HepG2 (cell line): ENCODE data around the gene MICB. TPM values are rescaled to one million over a fixed set of nuclear protein-coding genes. Genes with fewer than 3 reads are reported as not detected.

Experiments
- ATF1 ChIP-seq: IDR thresholded peaks from 2 replicates; pipeline ENCODE4 v1.6.1; 2016; ENCODE audit warnings: mild to moderate bottlenecking, control low read depth
- EP300 ChIP-seq, 3 experiments: sonication (generic) in 1 of 3; formaldehyde crosslinking in 1 of 3; IDR thresholded peaks; 2 replicates each; pipeline versions ENCODE4 v1.5.1 to v1.6.1; 2011 to 2020; ENCODE audit warnings: low read depth in 2 of 3, low read length in 2 of 3, borderline replicate concordance in 1 of 3, improper control_type of control experiment in 1 of 3, mild to moderate bottlenecking in 1 of 3, missing genetic modification reagents in 1 of 3, moderate library complexity in 1 of 3
- HOXA5 ChIP-seq: sonication (generic); formaldehyde crosslinking; IDR thresholded peaks from 2 replicates; pipeline ENCODE4 v1.4.0; 2020; ENCODE audit warnings: missing genetic modification reagents
- KMT2B ChIP-seq: IDR thresholded peaks from 2 replicates; pipeline ENCODE4 v1.6.1; 2016; ENCODE audit warnings: missing genetic modification reagents, missing compliant biosample characterization
- MXD1 ChIP-seq: sonication (generic); formaldehyde crosslinking; IDR thresholded peaks from 2 replicates; pipeline ENCODE4 v1.4.0; 2020; ENCODE audit warnings: mild to moderate bottlenecking, missing genetic modification reagents
- MYC ChIP-seq: sonication (generic); formaldehyde crosslinking; IDR thresholded peaks from 2 replicates; pipeline ENCODE4 v1.9.0; 2021; ENCODE audit warnings: missing genetic modification reagents, borderline replicate concordance
- NFYB ChIP-seq: sonication (generic); formaldehyde crosslinking; IDR thresholded peaks from 2 replicates; pipeline ENCODE4 v1.4.0; 2020; ENCODE audit warnings: missing genetic modification reagents
- NR1H2 ChIP-seq: sonication (generic); formaldehyde crosslinking; IDR thresholded peaks from 2 replicates; pipeline ENCODE4 v1.8.1; 2022; ENCODE audit warnings: low read depth, missing genetic modification reagents, borderline replicate concordance
- PLRG1 ChIP-seq: fragments of 450-650 bp; conservative IDR thresholded peaks from 2 replicates; pipeline ENCODE4 v1.6.1; 2016
- RFXANK ChIP-seq: IDR thresholded peaks from 2 replicates; pipeline ENCODE4 v1.6.1; 2016
- TBX2 ChIP-seq: sonication (generic); formaldehyde crosslinking; IDR thresholded peaks from 2 replicates; pipeline ENCODE4 v1.5.0; 2020; ENCODE audit warnings: missing genetic modification reagents, mild to moderate bottlenecking, borderline replicate concordance
- TRAFD1 ChIP-seq: sonication (generic); formaldehyde crosslinking; IDR thresholded peaks from 2 replicates; pipeline ENCODE4 v1.5.1; 2020; ENCODE audit warnings: missing genetic modification reagents, mild to moderate bottlenecking, borderline replicate concordance
- ZNF768 ChIP-seq: sonication (generic); formaldehyde crosslinking; IDR thresholded peaks from 2 replicates; pipeline ENCODE4 v1.4.0; 2020; ENCODE audit warnings: missing genetic modification reagents
- ZNF839 ChIP-seq: sonication (generic); formaldehyde crosslinking; IDR thresholded peaks from 2 replicates; pipeline ENCODE4 v1.4.0; 2020; ENCODE audit warnings: missing genetic modification reagents, mild to moderate bottlenecking, borderline replicate concordance
- polyA plus RNA-seq, 8 experiments: library from polyadenylated mRNA; depleted of rRNA in 3 of 8; stranded (reverse) in 7 of 8; unstranded in 1 of 8; fragments of >200 nt; fragmentation: Illumina TruSeq in 4 of 8; extraction: Trizol in 4 of 8; gene quantifications; 2 replicates each; pipeline versions ENCODE4 v1.2.1 to v1.2.3, GENCODE V29; 2011 to 2016; ENCODE audit warnings: low read depth in 4 of 8, missing spikeins in 1 of 8, mixed read lengths in 1 of 8; ENCODE audit not compliant: insufficient read depth in 1 of 8
- total RNA-seq, 5 experiments: library from RNA; depleted of rRNA; stranded (reverse); fragments of >200 nt; fragmentation: Illumina TruSeq; extraction: Trizol; gene quantifications; 2 replicates each; pipeline ENCODE4 v1.2.3, GENCODE V29; 2016; ENCODE audit warnings: low read depth in 1 of 5
- TF ChIP-seq, protein P1 (sequence below): sonication (generic); formaldehyde crosslinking; IDR thresholded peaks from 2 replicates; pipeline ENCODE4 v1.5.1; 2020; ENCODE audit warnings: missing genetic modification reagents, mild to moderate bottlenecking, borderline replicate concordance
- TF ChIP-seq, protein P2 (sequence below): sonication (generic); formaldehyde crosslinking; IDR thresholded peaks from 2 replicates; pipeline ENCODE4 v1.5.0; 2020; ENCODE audit warnings: missing genetic modification reagents
- TF ChIP-seq, protein P3 (sequence below): sonication (generic); formaldehyde crosslinking; IDR thresholded peaks from 2 replicates; pipeline ENCODE4 v1.4.0; 2020; ENCODE audit warnings: missing genetic modification reagents, mild to moderate bottlenecking, borderline replicate concordance
- TF ChIP-seq, protein P4 (sequence below): sonication (generic); formaldehyde crosslinking; IDR thresholded peaks from 2 replicates; pipeline ENCODE4 v1.4.0; 2020; ENCODE audit warnings: missing genetic modification reagents, low read depth, mild to moderate bottlenecking, borderline replicate concordance
- TF ChIP-seq, protein P5 (sequence below), 2 experiments: sonication (generic) in 1 of 2; formaldehyde crosslinking in 1 of 2; IDR thresholded peaks; 2 replicates each; pipeline versions ENCODE4 v1.4.0 to v1.6.1; 2018 to 2020; ENCODE audit warnings: missing genetic modification reagents in 2 of 2, borderline replicate concordance in 1 of 2, low read depth in 1 of 2, mild to moderate bottlenecking in 1 of 2, missing biosample characterization in 1 of 2

The MICB gene
- total and polyA plus RNA-seq, 2 of the 13 experiments (the other 11 are each of a cell fraction or from before 2014, with no cell fraction given): 12.5 to 12.8 TPM

GRCh38 chr6:31493875-31494694 lies 3.9 kb upstream of the MICB start (continued):
- 0 out of 2 replicates have a peak, but pooled peaks have one; percentile 28 for TF ChIP-seq MXD1 (CRISPR knock-in tag)
- TF ChIP-seq TBX2 (CRISPR knock-in tag): peak; percentile 63; the same call in 1 of the 2 replicates
- TF ChIP-seq, protein P1, sequence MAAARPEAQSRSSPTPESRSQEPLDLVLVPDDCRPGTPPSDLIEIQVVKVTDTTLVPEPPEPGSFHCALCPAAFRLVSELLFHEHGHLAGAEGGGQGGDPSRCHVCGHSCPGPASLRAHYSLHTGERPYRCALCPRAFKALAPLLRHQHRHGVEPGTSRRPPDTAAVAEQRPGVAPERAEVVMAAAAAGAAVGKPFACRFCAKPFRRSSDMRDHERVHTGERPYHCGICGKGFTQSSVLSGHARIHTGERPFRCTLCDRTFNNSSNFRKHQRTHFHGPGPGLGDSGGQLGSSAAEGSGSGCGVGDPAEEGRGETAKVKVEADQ (CRISPR knock-in tag): no peak
- peak; percentile 73; the same call in 1 of the 2 replicates for TF ChIP-seq ZNF768
- TF ChIP-seq, protein P2, sequence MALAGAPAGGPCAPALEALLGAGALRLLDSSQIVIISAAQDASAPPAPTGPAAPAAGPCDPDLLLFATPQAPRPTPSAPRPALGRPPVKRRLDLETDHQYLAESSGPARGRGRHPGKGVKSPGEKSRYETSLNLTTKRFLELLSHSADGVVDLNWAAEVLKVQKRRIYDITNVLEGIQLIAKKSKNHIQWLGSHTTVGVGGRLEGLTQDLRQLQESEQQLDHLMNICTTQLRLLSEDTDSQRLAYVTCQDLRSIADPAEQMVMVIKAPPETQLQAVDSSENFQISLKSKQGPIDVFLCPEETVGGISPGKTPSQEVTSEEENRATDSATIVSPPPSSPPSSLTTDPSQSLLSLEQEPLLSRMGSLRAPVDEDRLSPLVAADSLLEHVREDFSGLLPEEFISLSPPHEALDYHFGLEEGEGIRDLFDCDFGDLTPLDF: peak; percentile 56; the same call in 1 of the 2 replicates
- TF ChIP-seq, protein P3, sequence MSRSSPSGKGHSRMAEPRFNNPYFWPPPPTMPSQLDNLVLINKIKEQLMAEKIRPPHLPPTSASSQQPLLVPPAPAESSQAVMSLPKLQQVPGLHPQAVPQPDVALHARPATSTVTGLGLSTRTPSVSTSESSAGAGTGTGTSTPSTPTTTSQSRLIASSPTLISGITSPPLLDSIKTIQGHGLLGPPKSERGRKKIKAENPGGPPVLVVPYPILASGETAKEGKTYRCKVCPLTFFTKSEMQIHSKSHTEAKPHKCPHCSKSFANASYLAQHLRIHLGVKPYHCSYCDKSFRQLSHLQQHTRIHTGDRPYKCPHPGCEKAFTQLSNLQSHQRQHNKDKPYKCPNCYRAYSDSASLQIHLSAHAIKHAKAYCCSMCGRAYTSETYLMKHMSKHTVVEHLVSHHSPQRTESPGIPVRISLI (CRISPR knock-in tag): no peak
- TF ChIP-seq NFYB (CRISPR knock-in tag): no peak
- TF ChIP-seq, protein P4, sequence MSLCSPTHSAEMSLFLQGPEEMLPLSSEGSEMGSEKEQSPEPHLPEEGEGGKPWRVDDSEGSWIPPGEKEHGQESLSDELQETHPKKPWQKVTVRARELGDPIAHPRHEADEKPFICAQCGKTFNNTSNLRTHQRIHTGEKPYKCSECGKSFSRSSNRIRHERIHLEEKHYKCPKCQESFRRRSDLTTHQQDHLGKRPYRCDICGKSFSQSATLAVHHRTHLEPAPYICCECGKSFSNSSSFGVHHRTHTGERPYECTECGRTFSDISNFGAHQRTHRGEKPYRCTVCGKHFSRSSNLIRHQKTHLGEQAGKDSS (CRISPR knock-in tag): no peak
- TF ChIP-seq NR1H2: no peak
- TF ChIP-seq HOXA5 (CRISPR knock-in tag): peak; percentile 50; the same call in 1 of the 2 replicates
- TF ChIP-seq EP300 (IDR thresholded peaks at IDR 0.05; ENCODE audit: low read depth in 2 of 2, low read length in 2 of 2): no peak
- no peak for TF ChIP-seq EP300 (CRISPR knock-in tag; IDR thresholded peaks at IDR 0.05; ENCODE audit: borderline replicate concordance)
- no peak for TF ChIP-seq TRAFD1 (CRISPR knock-in tag)
- TF ChIP-seq PLRG1: no peak
- no peak for TF ChIP-seq RFXANK (CRISPR knock-in tag)
- TF ChIP-seq, protein P5, sequence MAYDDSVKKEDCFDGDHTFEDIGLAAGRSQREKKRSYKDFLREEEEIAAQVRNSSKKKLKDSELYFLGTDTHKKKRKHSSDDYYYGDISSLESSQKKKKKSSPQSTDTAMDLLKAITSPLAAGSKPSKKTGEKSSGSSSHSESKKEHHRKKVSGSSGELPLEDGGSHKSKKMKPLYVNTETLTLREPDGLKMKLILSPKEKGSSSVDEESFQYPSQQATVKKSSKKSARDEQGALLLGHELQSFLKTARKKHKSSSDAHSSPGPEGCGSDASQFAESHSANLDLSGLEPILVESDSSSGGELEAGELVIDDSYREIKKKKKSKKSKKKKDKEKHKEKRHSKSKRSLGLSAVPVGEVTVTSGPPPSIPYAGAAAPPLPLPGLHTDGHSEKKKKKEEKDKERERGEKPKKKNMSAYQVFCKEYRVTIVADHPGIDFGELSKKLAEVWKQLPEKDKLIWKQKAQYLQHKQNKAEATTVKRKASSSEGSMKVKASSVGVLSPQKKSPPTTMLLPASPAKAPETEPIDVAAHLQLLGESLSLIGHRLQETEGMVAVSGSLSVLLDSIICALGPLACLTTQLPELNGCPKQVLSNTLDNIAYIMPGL (CRISPR knock-in tag; IDR thresholded peaks at IDR 0.05; ENCODE audit: borderline replicate concordance in 1 of 2, low read depth in 1 of 2): peak; percentile 97 to 98
- TF ChIP-seq MYC (CRISPR knock-in tag): peak; percentile 47; the same call in 1 of the 2 replicates
- no peak for TF ChIP-seq ATF1 (CRISPR knock-in tag)
- no peak for TF ChIP-seq KMT2B
- no peak for TF ChIP-seq ZNF839 (CRISPR knock-in tag)
